Mucosa of rectum (tissue), 2 donors: Measurements from ENCODE around the gene LONP2.

Experiments
- H3K27ac ChIP-seq, 2 donors: one replicate each; pipeline ENCODE4 v1.7.0; 2013; ENCODE audit warnings: inconsistent platforms in 2 of 2, low read depth in 2 of 2, low read length in 2 of 2
- H3K27me3 ChIP-seq, 2 donors: one replicate each; pipeline ENCODE4 v1.7.0; 2013; ENCODE audit warnings: low read length in 2 of 2; ENCODE audit not compliant: control insufficient read depth in 2 of 2, insufficient read depth in 2 of 2
- H3K36me3 ChIP-seq, 2 donors: one replicate each; pipeline ENCODE4 v1.7.0; 2013; ENCODE audit warnings: low read length in 2 of 2; ENCODE audit not compliant: control insufficient read depth in 2 of 2, insufficient read depth in 2 of 2
- H3K4me1 ChIP-seq, 2 donors: one replicate each; pipeline ENCODE4 v1.7.0; 2013; ENCODE audit warnings: low read length in 2 of 2, mild to moderate bottlenecking in 1 of 2; ENCODE audit not compliant: control insufficient read depth in 2 of 2, insufficient read depth in 2 of 2
- H3K4me3 ChIP-seq, 2 donors: one replicate each; pipeline ENCODE4 v1.7.0; 2013; ENCODE audit warnings: low read length in 2 of 2
- H3K9ac ChIP-seq, 2 donors: one replicate each; pipeline ENCODE4 v1.7.0; 2013; ENCODE audit warnings: low read length in 2 of 2, low read depth in 1 of 2, mild to moderate bottlenecking in 1 of 2
- H3K9me3 ChIP-seq, 2 donors: one replicate each; pipeline ENCODE4 v1.7.0; 2013; ENCODE audit warnings: low read length in 2 of 2; ENCODE audit not compliant: control insufficient read depth in 2 of 2
- donor health status: healthy.
- donor health status: Normal muscosa, but diverticular disease.

Gene LONP2, protein sequence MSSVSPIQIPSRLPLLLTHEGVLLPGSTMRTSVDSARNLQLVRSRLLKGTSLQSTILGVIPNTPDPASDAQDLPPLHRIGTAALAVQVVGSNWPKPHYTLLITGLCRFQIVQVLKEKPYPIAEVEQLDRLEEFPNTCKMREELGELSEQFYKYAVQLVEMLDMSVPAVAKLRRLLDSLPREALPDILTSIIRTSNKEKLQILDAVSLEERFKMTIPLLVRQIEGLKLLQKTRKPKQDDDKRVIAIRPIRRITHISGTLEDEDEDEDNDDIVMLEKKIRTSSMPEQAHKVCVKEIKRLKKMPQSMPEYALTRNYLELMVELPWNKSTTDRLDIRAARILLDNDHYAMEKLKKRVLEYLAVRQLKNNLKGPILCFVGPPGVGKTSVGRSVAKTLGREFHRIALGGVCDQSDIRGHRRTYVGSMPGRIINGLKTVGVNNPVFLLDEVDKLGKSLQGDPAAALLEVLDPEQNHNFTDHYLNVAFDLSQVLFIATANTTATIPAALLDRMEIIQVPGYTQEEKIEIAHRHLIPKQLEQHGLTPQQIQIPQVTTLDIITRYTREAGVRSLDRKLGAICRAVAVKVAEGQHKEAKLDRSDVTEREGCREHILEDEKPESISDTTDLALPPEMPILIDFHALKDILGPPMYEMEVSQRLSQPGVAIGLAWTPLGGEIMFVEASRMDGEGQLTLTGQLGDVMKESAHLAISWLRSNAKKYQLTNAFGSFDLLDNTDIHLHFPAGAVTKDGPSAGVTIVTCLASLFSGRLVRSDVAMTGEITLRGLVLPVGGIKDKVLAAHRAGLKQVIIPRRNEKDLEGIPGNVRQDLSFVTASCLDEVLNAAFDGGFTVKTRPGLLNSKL

DNA sequence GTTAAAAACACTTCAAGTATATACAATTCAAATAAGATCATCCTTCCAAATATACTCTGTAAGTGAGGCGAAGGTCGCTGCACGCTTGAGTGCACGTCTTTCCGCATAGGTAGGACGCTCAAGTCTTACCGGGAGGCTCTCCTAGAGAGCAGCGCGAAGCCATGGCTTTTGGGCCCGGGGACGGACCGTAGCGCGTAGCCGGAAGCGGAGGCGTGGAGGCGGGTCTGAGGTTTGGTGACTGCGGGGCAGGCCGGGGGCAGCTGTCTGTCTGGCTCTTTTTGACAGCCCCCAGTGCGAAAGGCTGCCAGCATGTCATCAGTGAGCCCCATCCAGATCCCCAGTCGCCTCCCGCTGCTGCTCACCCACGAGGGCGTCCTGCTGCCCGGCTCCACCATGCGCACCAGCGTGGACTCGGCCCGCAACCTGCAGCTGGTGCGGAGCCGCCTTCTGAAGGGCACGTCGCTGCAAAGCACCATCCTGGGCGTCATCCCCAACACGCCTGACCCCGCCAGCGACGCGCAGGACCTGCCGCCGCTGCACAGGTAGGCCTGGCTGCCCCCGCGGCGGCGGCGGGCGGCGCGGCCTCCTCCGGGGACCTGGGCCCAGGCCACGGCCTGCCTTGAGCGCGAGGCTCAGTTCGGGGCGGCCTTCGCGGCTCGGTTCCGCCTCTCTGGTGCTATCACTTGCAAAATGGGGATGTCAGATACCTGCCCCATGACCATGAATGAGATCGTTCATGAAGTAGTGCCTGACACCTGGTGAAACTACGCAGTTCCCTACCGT is at the start of gene LONP2:
LONP2 (plus strand) TSS at position 221 of the 783 bp plus-strand sequence; CDS start at position 310, 89 bp downstream.
- Histone ChIP-seq H3K9ac (peak within 1 kb of the TSS; percentile 91 to 95), H3K9me3 (no peaks in the 10 kb centered on the region), H3K27ac (peak within 1 kb of the TSS; percentile 85 to 93), H3K4me1 (peaks cover 10 to 15% of the 10 kb centered on the region in 2 donors), H3K4me3 (peak within 1 kb of the TSS; percentile 97 to 98), H3K36me3 (no peaks in the 10 kb centered on the region), H3K27me3 (no peaks in the 10 kb centered on the region)

DNA sequence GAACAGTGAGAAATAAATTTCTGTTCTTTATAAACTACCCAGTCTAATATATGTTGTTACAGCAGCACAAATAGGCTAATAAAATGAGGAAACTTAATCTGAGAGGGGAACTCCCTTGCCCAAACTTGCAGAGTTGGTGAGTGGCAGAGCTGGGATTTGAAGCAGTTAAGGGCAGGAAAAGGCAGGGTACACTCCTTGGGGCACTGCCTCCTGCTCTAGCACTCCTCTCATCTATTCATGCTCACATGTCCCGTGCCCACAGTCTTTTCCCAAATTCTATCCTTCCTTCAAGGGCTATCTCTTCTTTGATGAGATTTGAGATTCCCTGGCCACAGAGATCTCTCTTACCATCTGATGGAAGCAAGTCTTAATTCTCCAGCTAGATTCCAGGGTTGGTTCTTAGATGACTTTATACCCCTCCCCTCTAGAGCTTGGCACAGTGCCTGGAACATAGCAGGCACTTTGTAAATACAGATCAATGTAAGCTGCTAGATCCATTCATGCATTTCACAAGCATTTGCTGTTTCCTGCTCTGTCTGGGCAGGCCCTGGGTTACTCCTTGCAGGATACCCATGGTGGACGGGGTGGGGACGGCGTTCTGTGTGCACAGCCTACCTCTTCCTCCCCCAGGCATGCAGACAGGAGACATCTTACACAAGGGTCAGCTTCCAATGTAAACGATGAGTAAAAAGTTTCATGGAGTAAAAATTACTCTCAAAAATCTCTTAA is 49.1 kb upstream of the LONP2 start:
- no peaks in the 10 kb centered on the region for H3K27me3 ChIP-seq
- H3K9ac ChIP-seq = no peak overlapping the region
- H3K27ac ChIP-seq = no peak overlapping the region
- H3K36me3 ChIP-seq = no peaks in the 10 kb centered on the region
- no peaks in the 10 kb centered on the region for H3K4me1 ChIP-seq
- H3K4me3 ChIP-seq = no peak overlapping the region
- no peaks in the 10 kb centered on the region for H3K9me3 ChIP-seq

DNA sequence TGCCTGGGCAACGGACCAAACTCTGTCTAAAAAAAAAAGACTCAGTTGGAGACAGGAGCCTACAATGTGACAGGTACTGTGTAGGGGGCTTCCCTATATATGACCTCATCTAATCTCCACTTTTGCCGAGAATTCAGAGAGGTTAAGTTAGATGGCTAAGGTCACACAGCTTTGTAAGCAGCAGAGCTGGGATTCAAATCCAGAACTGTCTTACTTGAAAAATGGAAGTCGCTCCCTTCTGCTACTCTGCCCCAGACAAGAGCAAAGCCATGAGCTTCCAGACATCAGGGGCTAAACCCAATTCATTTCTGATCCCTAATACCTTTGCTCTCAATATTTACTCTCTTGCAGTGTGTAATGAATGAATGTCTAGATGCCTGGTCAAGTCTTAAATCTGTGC is 46.8 kb upstream of the LONP2 start:
- Histone ChIP-seq H3K4me3 (no peak overlapping the region), H3K9ac (no peak overlapping the region), H3K27me3 (no peaks in the 10 kb centered on the region), H3K9me3 (no peaks in the 10 kb centered on the region), H3K4me1 (no peaks in the 10 kb centered on the region), H3K36me3 (no peaks in the 10 kb centered on the region), H3K27ac (no peak overlapping the region)

DNA sequence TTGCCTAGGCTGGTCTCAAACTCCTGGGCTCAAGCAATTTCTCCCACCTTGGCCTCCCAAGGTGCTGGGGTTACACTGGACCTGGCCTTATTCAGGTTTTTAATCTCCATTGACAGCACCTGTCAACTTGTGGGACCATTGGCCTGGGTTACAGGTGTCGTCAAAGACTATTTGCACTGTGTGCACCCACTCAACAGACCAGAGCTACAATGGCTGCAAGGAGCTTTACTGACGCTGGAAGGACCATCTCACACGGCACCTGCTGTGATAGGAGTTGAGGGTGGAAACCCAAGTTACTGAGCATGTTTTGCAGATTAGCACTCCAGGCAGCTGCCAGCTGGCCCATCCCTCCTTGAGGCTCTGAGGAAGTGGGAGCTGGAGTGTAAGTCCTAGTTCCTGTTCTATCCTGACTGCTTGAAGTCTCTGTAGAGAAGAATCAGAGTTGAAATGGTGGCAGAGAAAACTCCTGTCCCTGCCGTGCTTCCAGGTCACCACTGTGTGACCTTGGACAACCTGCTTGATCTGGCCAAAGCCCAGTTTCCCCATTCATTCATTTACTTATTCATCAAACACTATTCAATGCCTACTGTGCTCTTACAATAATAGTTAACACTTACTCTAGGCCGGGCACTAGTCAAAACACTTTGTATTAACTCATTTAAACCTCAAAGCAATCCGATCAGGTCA is 42.4 kb upstream of the LONP2 start:
- Histone ChIP-seq H3K9ac (no peak overlapping the region), H3K36me3 (no peaks in the 10 kb centered on the region), H3K27me3 (no peaks in the 10 kb centered on the region), H3K27ac (no peak overlapping the region), H3K4me3 (no peak overlapping the region), H3K9me3 (no peaks in the 10 kb centered on the region), H3K4me1 (peaks cover 0 to 6% of the 10 kb centered on the region in 2 donors)

DNA sequence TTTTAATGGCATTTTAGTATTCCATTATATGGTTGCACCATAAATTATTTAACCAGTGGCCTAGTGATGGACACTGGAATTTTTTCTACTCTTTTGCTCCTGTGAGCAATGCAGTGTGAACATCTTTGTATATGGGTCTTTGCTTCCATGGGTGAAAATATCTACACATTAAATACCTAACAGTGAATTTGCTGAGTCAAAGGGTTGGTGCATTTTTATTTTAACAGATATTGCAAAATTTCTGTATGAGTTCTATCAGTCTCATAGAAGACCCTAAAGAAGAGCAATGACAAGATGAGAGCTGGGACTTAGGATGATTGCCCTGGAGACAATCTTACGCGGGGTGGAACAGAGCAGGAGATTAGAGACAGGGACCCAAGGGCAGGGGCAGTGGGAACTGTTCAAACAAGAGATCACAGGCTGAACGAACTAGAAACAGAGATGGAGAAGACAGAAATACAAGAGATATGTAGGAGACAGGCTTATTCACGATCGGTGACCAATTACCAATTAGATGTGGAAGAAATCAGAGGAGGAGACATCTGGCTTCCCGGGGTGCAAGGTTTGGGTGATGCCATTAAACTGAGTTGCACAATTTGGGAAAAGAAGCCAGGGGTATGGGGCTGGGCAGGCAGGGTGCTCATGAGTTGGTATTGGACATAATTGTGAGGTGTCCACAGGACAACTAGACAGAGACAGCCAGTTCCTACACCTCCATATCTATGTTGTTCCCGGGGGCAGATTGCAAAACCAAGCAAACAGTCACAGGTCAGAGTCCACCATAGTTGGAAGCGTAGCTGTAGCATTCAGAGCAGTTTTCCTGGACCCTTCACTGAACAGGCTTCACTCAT is 39.9 kb upstream of the LONP2 start:
- Histone ChIP-seq H3K36me3 (no peaks in the 10 kb centered on the region), H3K9me3 (no peaks in the 10 kb centered on the region), H3K27ac (no peak overlapping the region), H3K4me1 (peaks cover 0 to 6% of the 10 kb centered on the region in 2 donors), H3K9ac (no peak overlapping the region), H3K27me3 (no peaks in the 10 kb centered on the region), H3K4me3 (no peak overlapping the region)

DNA sequence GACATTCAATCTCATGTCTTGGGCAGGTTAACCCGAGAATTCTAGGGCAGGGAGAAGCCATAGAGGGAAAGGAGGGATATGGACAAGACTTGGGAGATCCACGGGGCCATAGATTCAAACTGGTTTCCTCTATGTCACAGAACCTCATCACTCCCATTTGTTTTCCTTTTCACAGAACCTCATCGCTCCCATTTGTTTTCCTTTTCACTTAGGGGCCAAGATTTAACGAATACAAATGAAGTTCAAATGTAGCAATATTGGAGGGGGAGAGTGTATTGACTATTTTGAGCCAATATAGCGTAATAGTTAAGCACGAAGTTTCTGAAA is 39.3 kb upstream of the LONP2 start:
- Histone ChIP-seq H3K4me3 (no peak overlapping the region), H3K36me3 (no peaks in the 10 kb centered on the region), H3K9me3 (no peaks in the 10 kb centered on the region), H3K4me1 (peaks cover 0 to 6% of the 10 kb centered on the region in 2 donors), H3K9ac (no peak overlapping the region), H3K27ac (no peak overlapping the region), H3K27me3 (no peaks in the 10 kb centered on the region)

DNA sequence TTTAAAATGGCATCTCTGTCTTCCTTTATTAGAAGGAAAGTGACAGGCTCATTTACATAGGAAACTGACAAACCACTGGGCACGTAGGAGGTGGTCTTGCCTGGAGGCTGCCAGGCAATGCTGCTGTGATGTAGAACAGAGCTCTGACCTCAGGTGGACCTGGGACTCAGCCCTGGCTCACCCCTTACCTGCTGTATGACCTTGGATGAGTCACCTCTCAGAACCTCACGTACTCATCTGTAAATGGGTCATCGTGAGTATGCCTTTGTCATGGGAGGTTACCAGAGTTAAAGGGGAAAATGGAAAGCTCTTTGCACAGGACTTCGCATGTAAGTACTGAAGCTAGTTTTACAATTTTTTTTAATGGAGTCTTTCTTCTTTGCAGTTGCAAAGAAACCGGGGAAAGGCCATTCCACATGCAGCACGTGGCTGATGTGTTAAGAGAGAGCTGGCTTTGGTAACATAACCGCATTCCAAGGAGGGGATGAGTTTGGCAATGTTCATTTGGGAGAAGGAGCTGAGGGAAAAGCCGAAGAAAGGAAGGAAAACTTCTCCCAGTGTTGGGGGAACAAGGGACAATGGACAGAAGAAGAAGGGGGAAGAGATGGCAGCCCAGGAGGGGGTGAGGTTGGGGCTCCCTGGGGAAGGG is 37.4 kb upstream of the LONP2 start:
- Histone ChIP-seq H3K36me3 (no peaks in the 10 kb centered on the region), H3K27me3 (no peaks in the 10 kb centered on the region), H3K9me3 (no peaks in the 10 kb centered on the region), H3K27ac (no peak overlapping the region), H3K4me3 (no peak overlapping the region), H3K4me1 (peaks cover 0 to 6% of the 10 kb centered on the region in 2 donors), H3K9ac (no peak overlapping the region)

DNA sequence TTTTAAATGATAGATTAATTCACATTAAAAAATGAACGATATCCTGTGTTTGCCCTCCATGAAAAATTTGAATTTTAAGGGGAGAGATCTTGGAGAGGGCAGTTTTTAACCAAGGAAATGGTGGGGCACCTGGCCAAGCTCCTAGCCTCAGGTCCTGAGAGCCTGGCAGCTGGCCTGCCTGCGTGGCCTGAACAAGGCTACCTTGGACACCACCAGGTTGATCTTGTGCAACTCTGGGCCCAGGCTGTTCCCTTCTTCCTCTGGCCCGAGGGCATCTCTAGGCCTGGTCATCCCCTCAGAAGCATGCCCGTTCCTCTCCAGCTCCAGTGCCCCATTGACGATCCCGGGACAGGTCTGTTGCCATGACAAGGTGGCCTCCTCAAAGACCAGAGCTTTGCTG is 33.4 kb upstream of the LONP2 start:
- H3K9ac ChIP-seq = no peak overlapping the region
- H3K4me3 ChIP-seq = no peak overlapping the region
- H3K27ac ChIP-seq = no peak overlapping the region
- no peaks in the 10 kb centered on the region for H3K9me3 ChIP-seq
- no peaks in the 10 kb centered on the region for H3K4me1 ChIP-seq
- no peaks in the 10 kb centered on the region for H3K36me3 ChIP-seq
- no peaks in the 10 kb centered on the region for H3K27me3 ChIP-seq
